ENCODE data around the gene SNX11.

SNX11 gene

DNA sequence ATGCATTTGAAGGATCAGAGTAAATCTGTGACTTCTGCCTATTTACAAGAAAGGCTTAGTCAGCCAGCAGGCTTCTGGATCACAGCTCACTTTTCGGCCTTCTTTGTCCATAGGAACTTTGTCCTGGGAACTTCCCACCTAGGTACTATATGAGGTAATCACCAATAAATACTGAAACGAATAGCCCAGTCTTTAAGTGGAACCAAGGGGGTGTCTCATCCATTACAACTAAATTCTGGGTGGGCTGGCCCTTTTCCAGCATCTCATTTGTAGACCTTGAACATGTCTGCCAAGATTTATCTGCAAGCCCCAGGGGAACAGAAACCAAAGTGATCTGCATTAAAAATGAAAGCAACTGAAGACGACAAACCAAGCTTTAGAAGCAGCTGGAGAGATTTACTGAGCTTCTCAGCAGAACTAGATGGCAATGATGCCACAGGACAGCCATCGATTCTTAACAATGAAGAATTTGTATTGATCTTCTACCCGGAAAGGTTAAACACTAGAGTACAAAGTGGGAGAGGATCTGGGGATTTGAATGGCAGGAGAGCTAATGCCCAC is 55.5 kb downstream of the SNX11 start:
- DNase-seq, result no peak

DNA sequence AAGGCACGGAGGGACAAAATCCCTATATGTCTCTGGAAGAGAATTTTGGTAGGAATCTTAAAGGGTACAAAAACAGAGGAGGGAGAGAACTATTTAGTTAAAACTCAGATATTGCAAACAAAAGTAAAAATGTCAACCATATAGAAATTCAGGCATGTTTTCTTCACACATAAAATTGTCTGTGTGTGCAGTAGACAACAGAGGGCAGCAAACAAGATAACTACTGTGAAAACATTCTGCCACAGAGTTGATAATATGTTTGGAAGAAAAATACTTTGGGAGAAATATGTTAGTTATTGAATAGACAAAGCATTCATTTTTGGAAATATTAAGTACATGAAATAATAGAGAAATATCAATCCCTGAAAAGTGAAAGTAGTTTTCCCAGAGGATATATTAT is 56.2 kb downstream of the SNX11 start:
- DNase-seq, result no peak

DNA sequence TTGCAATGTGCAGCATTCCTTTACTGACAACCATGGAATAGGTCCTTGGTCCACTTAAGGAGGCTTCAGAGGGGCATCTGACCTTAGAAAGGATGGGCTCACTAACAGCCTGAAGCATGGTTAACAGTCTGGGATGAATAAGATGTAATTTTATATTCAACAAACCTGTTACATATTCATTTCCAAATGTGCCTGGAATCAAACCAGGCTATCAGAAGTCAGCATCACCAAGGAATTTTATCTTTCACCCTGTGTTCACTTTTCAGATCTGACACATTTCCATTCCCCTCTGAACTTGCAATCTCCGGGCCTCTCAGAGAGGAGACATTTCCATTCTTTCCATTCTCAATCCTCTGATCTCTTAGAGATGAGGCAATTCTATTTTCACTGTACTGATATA is 62.4 kb downstream of the SNX11 start:
- DNase-seq, result no peak
